Measurements from ENCODE around the gene ADSL. TPM values are rescaled to one million over a fixed set of nuclear protein-coding genes. Genes with fewer than 3 reads are reported as not detected.

Gene ADSL
- total and polyA plus RNA-seq, 4 donors: 19.4 to 54.5 (median 39.8) TPM

DNA sequence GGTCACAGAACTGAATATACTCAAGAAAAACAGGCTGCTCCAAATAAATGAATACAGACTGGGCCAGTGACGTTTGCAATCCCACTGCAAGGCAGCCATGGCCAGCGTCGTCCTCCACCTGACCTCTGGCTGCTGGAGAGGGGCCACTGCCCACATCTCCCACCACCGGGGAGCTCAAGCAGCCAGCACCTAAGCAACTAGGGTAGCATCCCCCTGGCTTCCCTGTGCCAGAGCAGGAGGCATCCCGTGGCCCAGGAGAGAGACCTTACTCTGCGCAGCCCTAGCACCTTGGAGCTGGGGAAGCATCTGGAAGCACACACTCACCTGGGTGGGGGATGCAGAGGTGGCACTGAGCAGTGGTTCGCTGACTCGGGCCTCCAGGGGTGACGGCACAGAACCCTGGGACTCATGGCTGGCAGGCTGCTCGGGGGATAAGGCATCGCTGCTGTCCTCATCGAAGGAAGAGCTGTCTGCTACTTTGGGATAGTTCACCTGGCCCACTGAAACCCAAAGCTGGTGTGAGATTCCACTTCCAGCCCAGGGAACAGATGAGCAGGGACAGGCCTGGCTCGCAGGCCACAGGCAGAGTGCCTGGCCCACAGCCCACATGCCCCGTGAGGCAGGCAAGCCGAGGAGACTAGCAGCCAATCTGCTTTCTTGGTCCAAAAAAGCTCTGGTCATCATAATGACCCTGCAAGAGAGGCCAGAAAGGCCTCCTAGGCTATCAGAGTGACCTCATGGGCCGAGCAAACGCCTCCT lies 77.8 kb downstream of the ADSL start:
- Histone ChIP-seq H3K4me1 (ENCODE audit: control insufficient read depth in 4 of 4, insufficient read depth in 4 of 4, low read length in 3 of 4) (no peaks in the 10 kb centered on the region), H3K4me3 (ENCODE audit: low read depth in 1 of 3, low read length in 3 of 3) (no peak overlapping the region), H3K9me3 (ENCODE audit: control insufficient read depth in 4 of 4, low read length in 3 of 4) (no peaks in the 10 kb centered on the region), H3K36me3 (ENCODE audit: control insufficient read depth in 4 of 4, insufficient read depth in 3 of 4, low read depth in 1 of 4, low read length in 3 of 4) (peaks cover 2 to 61% (median 20%) of the 10 kb centered on the region in 4 donors), H3K27me3 (ENCODE audit: control insufficient read depth in 4 of 4, insufficient read depth in 4 of 4, low read length in 3 of 4) (no peaks in the 10 kb centered on the region), H3K27ac (ENCODE audit: low read depth in 1 of 2, low read length in 2 of 2) (no peak overlapping the region), H3K9ac (ENCODE audit: low read depth in 1 of 2, low read length in 2 of 2) (no peak overlapping the region)
- TF ChIP-seq HNF4A (conservative IDR thresholded peaks at IDR 0.05) (no peak), TAF1 (conservative IDR thresholded peaks at IDR 0.05) (no peak), NR2F2 (IDR thresholded peaks at IDR 0.05) (no peak), RAD21 (IDR thresholded peaks at IDR 0.05) (no peak), GABPA (IDR thresholded peaks at IDR 0.05 in 1 of 2, conservative IDR thresholded peaks at IDR 0.05 in 1 of 2) (no peak), YY1 (IDR thresholded peaks at IDR 0.05) (no peak), RXRA (IDR thresholded peaks at IDR 0.05) (no peak), HNF4G (IDR thresholded peaks at IDR 0.05) (no peak), EGR1 (IDR thresholded peaks at IDR 0.05; ENCODE audit: low read depth in 2 of 2) (no peak)
- TF ChIP-seq, protein P1, sequence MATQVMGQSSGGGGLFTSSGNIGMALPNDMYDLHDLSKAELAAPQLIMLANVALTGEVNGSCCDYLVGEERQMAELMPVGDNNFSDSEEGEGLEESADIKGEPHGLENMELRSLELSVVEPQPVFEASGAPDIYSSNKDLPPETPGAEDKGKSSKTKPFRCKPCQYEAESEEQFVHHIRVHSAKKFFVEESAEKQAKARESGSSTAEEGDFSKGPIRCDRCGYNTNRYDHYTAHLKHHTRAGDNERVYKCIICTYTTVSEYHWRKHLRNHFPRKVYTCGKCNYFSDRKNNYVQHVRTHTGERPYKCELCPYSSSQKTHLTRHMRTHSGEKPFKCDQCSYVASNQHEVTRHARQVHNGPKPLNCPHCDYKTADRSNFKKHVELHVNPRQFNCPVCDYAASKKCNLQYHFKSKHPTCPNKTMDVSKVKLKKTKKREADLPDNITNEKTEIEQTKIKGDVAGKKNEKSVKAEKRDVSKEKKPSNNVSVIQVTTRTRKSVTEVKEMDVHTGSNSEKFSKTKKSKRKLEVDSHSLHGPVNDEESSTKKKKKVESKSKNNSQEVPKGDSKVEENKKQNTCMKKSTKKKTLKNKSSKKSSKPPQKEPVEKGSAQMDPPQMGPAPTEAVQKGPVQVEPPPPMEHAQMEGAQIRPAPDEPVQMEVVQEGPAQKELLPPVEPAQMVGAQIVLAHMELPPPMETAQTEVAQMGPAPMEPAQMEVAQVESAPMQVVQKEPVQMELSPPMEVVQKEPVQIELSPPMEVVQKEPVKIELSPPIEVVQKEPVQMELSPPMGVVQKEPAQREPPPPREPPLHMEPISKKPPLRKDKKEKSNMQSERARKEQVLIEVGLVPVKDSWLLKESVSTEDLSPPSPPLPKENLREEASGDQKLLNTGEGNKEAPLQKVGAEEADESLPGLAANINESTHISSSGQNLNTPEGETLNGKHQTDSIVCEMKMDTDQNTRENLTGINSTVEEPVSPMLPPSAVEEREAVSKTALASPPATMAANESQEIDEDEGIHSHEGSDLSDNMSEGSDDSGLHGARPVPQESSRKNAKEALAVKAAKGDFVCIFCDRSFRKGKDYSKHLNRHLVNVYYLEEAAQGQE (IDR thresholded peaks at IDR 0.05): no peak
- TF ChIP-seq, protein P2, sequence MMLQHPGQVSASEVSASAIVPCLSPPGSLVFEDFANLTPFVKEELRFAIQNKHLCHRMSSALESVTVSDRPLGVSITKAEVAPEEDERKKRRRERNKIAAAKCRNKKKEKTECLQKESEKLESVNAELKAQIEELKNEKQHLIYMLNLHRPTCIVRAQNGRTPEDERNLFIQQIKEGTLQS (IDR thresholded peaks at IDR 0.05): no peak
- TF ChIP-seq, protein P3, sequence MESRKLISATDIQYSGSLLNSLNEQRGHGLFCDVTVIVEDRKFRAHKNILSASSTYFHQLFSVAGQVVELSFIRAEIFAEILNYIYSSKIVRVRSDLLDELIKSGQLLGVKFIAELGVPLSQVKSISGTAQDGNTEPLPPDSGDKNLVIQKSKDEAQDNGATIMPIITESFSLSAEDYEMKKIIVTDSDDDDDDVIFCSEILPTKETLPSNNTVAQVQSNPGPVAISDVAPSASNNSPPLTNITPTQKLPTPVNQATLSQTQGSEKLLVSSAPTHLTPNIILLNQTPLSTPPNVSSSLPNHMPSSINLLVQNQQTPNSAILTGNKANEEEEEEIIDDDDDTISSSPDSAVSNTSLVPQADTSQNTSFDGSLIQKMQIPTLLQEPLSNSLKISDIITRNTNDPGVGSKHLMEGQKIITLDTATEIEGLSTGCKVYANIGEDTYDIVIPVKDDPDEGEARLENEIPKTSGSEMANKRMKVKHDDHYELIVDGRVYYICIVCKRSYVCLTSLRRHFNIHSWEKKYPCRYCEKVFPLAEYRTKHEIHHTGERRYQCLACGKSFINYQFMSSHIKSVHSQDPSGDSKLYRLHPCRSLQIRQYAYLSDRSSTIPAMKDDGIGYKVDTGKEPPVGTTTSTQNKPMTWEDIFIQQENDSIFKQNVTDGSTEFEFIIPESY (IDR thresholded peaks at IDR 0.05): no peak
- 96% methylated on average over 17 of the region's 17 CpGs for WGBS
- DNase-seq (ENCODE audit: low spot score): no peak

DNA sequence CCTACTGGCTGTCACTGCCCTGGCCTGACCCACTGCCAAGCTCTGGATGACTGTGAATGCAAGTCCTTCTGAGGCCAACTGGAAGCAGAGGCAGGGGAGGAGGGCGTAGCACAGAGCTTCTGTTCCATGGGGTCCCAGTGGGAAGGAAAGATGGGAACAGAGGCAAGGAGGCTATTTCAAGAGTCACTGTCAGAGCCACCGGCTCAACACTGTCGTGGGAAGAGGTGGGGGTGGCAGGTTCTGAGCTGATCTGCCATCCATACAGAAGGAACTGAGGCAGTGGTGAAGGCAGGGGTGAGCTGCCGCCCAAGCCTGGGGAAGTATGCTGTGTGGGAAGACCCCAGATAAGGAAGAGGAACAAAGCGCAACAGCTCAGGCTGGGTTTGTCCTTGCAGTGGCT lies 78.8 kb downstream of the ADSL start:
- no peaks in the 10 kb centered on the region for H3K9me3 ChIP-seq (ENCODE audit: control insufficient read depth in 4 of 4, low read length in 3 of 4)
- H3K27me3 ChIP-seq (ENCODE audit: control insufficient read depth in 4 of 4, insufficient read depth in 4 of 4, low read length in 3 of 4): no peaks in the 10 kb centered on the region
- 92% methylated on average over 5 of the region's 5 CpGs for WGBS
- peaks cover 2 to 59% (median 26%) of the 10 kb centered on the region in 4 donors for H3K36me3 ChIP-seq (ENCODE audit: control insufficient read depth in 4 of 4, insufficient read depth in 3 of 4, low read depth in 1 of 4, low read length in 3 of 4)
- H3K4me1 ChIP-seq (ENCODE audit: control insufficient read depth in 4 of 4, insufficient read depth in 4 of 4, low read length in 3 of 4): no peaks in the 10 kb centered on the region
- no peak overlapping the region for H3K4me3 ChIP-seq (ENCODE audit: low read depth in 1 of 3, low read length in 3 of 3)
- H3K27ac ChIP-seq (ENCODE audit: low read depth in 1 of 2, low read length in 2 of 2): no peak overlapping the region
- DNase-seq (ENCODE audit: low spot score): no peak
- H3K9ac ChIP-seq (ENCODE audit: low read depth in 1 of 2, low read length in 2 of 2): no peak overlapping the region
- TF ChIP-seq, protein P4, sequence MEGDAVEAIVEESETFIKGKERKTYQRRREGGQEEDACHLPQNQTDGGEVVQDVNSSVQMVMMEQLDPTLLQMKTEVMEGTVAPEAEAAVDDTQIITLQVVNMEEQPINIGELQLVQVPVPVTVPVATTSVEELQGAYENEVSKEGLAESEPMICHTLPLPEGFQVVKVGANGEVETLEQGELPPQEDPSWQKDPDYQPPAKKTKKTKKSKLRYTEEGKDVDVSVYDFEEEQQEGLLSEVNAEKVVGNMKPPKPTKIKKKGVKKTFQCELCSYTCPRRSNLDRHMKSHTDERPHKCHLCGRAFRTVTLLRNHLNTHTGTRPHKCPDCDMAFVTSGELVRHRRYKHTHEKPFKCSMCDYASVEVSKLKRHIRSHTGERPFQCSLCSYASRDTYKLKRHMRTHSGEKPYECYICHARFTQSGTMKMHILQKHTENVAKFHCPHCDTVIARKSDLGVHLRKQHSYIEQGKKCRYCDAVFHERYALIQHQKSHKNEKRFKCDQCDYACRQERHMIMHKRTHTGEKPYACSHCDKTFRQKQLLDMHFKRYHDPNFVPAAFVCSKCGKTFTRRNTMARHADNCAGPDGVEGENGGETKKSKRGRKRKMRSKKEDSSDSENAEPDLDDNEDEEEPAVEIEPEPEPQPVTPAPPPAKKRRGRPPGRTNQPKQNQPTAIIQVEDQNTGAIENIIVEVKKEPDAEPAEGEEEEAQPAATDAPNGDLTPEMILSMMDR (IDR thresholded peaks at IDR 0.05; ENCODE audit: low read depth, low read length, missing input control): no peak
- TF ChIP-seq RAD21 (IDR thresholded peaks at IDR 0.05) (no peak), YY1 (IDR thresholded peaks at IDR 0.05) (no peak), FOXA2 (IDR thresholded peaks at IDR 0.05) (no peak), SP1 (IDR thresholded peaks at IDR 0.05) (no peak), FOXA1 (IDR thresholded peaks at IDR 0.05) (no peak), RXRA (IDR thresholded peaks at IDR 0.05) (no peak), JUND (IDR thresholded peaks at IDR 0.05) (no peak), NR2F2 (IDR thresholded peaks at IDR 0.05) (no peak), HNF4A (conservative IDR thresholded peaks at IDR 0.05) (no peak), EGR1 (IDR thresholded peaks at IDR 0.05; ENCODE audit: low read depth in 2 of 2) (no peak)
- TF ChIP-seq, protein P1 (IDR thresholded peaks at IDR 0.05): no peak
- TF ChIP-seq, protein P2 (IDR thresholded peaks at IDR 0.05): no peak
- TF ChIP-seq, protein P3 (IDR thresholded peaks at IDR 0.05): no peak

Data from liver (tissue), 9 donors.